Osteoblast (primary cell): ENCODE results near the gene PARD3B. TPM values are rescaled to one million over a fixed set of nuclear protein-coding genes. Genes with fewer than 3 reads are reported as not detected.
A peak's percentile ranks its signal among the peaks of the same experiment; 100 is the strongest.

Experiments used
- DNase-seq: peaks from one replicate; pipeline ENCODE4 v3.0.0; 2011; ENCODE audit warnings: low spot score, mixed read lengths; ENCODE audit not compliant: insufficient read length; ENCODE audit errors: missing footprints
- H2AFZ ChIP-seq: 2 replicates; pipeline ENCODE4 v1.6.0; 2011; ENCODE audit warnings: mild to moderate bottlenecking, low read length
- H3K27ac ChIP-seq: 2 replicates; pipeline ENCODE4 v1.5.1; 2011; ENCODE audit warnings: mild to moderate bottlenecking, low read depth, low read length, moderate library complexity
- H3K27me3 ChIP-seq: 2 replicates; pipeline ENCODE4 v1.6.0; 2012; ENCODE audit warnings: mild to moderate bottlenecking, control low read depth, inconsistent platforms, low read length, moderate library complexity; ENCODE audit not compliant: insufficient read depth
- H3K36me3 ChIP-seq: 2 replicates; pipeline ENCODE4 v1.5.1; 2011; ENCODE audit warnings: mild to moderate bottlenecking, low read length, control low read depth, moderate library complexity; ENCODE audit not compliant: insufficient read depth
- H3K4me1 ChIP-seq: 2 replicates; pipeline ENCODE4 v1.5.1; 2011; ENCODE audit warnings: mild to moderate bottlenecking, low read length, control low read depth, moderate library complexity; ENCODE audit not compliant: insufficient read depth
- H3K4me2 ChIP-seq: 2 replicates; pipeline ENCODE4 v1.6.0; 2011; ENCODE audit warnings: mild to moderate bottlenecking, low read length; ENCODE audit not compliant: insufficient read depth
- H3K4me3 ChIP-seq: fragments of 200-600 bp; sonication (generic); 3 replicates; pipeline ENCODE4 v1.5.1; 2012; ENCODE audit warnings: mild to moderate bottlenecking, low read length, inconsistent platforms; ENCODE audit not compliant: insufficient read depth
- H3K79me2 ChIP-seq: 2 replicates; pipeline ENCODE4 v1.6.0; 2012; ENCODE audit warnings: mild to moderate bottlenecking, low read length, control low read depth, inconsistent platforms; ENCODE audit not compliant: insufficient read depth
- H3K9me3 ChIP-seq: 2 replicates; pipeline ENCODE4 v1.5.1; 2011; ENCODE audit warnings: low read depth, low read length, control low read depth
- H4K20me1 ChIP-seq: 2 replicates; pipeline ENCODE4 v1.6.0; 2012; ENCODE audit warnings: mild to moderate bottlenecking, low read length, control low read depth; ENCODE audit not compliant: insufficient read depth
- total RNA-seq: library from RNA; depleted of rRNA; stranded (reverse); fragments of >200 nt; gene quantifications from 2 replicates; pipeline ENCODE4 v1.2.3, GENCODE V29; 2012
- TF ChIP-seq, protein P1 (sequence below): IDR thresholded peaks from 2 replicates; pipeline ENCODE4 v1.5.1; 2011; ENCODE audit warnings: mild to moderate bottlenecking, low read depth, low read length, moderate library complexity; ENCODE audit errors: extremely low read depth

PARD3B gene
- total RNA-seq, 1 donor = 22.4 TPM

DNA sequence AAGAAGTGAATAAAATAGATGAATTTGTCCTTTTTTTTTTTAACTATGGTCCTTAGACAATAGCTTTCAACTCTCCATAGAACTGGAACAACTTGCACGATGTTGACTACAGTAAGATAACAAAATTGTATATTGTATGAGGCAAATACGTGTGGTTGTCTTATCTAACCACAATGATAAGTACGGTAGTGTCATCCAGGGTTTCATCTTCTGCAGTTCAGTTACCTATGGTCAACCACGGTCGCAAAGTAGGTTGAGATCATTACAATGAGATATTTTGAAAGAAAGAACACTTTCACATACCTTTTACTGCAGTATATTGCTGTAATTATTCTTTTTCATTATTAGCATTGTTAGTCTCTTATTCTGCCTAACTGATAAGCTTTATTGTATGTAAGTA, 295.2 kb downstream of the PARD3B start:
- H3K27me3 ChIP-seq = no peaks in the 10 kb centered on the region
- no peaks in the 10 kb centered on the region for H4K20me1 ChIP-seq
- no peak overlapping the region for H3K4me2 ChIP-seq
- no peak overlapping the region for H2AFZ ChIP-seq
- DNase-seq = no peak
- no peak overlapping the region for H3K4me3 ChIP-seq
- H3K4me1 ChIP-seq = peaks cover 16% of the 10 kb centered on the region
- H3K36me3 ChIP-seq = no peaks in the 10 kb centered on the region
- no peaks in the 10 kb centered on the region for H3K9me3 ChIP-seq
- H3K79me2 ChIP-seq = no peaks in the 10 kb centered on the region
- TF ChIP-seq, protein P1, sequence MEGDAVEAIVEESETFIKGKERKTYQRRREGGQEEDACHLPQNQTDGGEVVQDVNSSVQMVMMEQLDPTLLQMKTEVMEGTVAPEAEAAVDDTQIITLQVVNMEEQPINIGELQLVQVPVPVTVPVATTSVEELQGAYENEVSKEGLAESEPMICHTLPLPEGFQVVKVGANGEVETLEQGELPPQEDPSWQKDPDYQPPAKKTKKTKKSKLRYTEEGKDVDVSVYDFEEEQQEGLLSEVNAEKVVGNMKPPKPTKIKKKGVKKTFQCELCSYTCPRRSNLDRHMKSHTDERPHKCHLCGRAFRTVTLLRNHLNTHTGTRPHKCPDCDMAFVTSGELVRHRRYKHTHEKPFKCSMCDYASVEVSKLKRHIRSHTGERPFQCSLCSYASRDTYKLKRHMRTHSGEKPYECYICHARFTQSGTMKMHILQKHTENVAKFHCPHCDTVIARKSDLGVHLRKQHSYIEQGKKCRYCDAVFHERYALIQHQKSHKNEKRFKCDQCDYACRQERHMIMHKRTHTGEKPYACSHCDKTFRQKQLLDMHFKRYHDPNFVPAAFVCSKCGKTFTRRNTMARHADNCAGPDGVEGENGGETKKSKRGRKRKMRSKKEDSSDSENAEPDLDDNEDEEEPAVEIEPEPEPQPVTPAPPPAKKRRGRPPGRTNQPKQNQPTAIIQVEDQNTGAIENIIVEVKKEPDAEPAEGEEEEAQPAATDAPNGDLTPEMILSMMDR = no peak
- H3K27ac ChIP-seq = no peak overlapping the region

DNA sequence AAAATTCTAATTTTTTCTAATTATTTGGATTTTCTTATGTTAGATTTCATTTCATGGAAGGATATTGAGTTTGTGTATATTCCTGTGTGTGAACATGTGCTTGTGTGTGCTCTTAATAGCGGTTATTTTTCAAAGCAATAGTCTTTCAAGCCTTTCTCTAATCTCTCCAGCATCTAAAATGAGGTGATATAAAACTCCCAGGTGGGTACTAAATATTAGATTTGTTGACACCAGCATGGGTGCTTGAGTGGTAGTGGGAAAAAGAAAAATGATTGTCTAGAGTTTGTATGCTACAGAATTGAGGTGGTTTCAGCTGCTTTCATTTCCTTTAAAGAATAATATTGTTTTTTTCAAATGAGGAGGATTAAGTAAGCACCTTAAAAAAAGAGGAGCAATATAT, 296.8 kb downstream of the PARD3B start:
- no peak for DNase-seq
- no peak overlapping the region for H3K4me3 ChIP-seq
- no peaks in the 10 kb centered on the region for H3K9me3 ChIP-seq
- H3K4me2 ChIP-seq = peak overlapping the region; percentile 71
- no peaks in the 10 kb centered on the region for H3K36me3 ChIP-seq
- H3K4me1 ChIP-seq = peaks cover 16% of the 10 kb centered on the region
- TF ChIP-seq, protein P1 = no peak
- H3K79me2 ChIP-seq = no peaks in the 10 kb centered on the region
- no peaks in the 10 kb centered on the region for H4K20me1 ChIP-seq
- H2AFZ ChIP-seq = no peak overlapping the region
- no peaks in the 10 kb centered on the region for H3K27me3 ChIP-seq
- H3K27ac ChIP-seq = peak overlapping the region; percentile 68

DNA sequence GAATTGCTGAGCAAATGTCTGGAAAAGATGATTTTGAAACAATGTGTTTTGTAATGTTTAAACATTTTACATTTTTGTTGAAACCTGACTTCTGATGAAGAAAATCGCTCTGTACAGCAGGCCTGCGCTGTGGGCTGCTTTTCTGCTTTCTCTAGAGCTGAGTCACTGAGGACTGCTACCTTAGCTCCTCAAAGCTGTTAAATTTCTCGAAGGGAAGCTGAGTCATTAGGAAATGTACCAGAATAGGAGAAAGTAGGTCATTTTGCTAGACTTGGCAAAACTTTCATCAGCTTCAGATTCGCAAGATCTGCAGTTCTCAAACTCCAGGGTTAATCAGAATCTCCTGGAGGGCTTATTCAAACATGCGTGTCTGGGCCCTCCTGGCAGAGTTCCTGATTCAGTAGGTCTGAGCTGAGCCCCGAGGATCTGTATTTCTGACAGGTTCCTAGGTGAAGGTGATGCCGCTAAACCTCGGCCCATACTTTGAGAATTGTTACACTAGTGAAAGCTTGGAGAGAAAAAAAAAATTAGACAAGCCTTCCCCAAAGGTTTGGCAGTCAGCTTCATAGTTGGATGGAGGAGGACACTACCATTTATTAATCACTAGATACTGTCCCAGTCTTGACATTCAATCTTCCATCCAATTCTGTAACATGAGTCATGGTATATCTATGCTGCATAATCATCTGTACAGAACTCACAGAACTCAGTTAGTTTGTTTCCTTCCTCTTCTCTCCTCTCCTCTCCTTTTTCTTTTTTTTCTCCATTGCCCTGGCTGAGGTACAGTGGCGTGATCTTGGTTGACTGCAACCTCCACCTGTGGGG, 297.6 kb downstream of the PARD3B start:
- no peak overlapping the region for H2AFZ ChIP-seq
- peak overlapping the region; percentile 68 for H3K27ac ChIP-seq
- peak overlapping the region; percentile 71 for H3K4me2 ChIP-seq
- H3K27me3 ChIP-seq = no peaks in the 10 kb centered on the region
- no peaks in the 10 kb centered on the region for H3K9me3 ChIP-seq
- H3K4me1 ChIP-seq = peaks cover 16% of the 10 kb centered on the region
- TF ChIP-seq, protein P1 = no peak
- DNase-seq = peak; percentile 72
- no peaks in the 10 kb centered on the region for H4K20me1 ChIP-seq
- no peaks in the 10 kb centered on the region for H3K79me2 ChIP-seq
- H3K36me3 ChIP-seq = no peaks in the 10 kb centered on the region
- peak overlapping the region; percentile 51 for H3K4me3 ChIP-seq

DNA sequence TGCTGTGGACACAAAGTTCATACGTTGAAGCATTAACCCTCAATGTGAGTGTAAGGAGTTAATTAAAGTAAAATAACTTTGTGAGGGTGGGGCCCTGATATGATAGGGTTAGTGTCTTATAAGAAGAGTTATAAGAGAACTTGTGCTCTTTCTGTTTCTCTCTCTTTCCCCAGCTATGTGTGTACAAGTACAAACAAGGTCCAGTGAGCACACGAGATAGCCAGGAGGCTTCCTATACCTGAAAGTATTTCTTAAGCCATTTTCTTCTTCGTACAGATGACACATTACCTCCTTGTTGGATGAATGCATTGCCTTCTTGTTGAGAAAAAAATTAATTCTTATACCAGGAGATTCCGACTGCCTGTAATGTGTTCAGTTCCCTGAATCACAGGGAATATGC, 301.2 kb downstream of the PARD3B start:
- H3K4me2 ChIP-seq = no peak overlapping the region
- H3K27me3 ChIP-seq = no peaks in the 10 kb centered on the region
- no peaks in the 10 kb centered on the region for H3K36me3 ChIP-seq
- TF ChIP-seq, protein P1 = no peak
- H4K20me1 ChIP-seq = no peaks in the 10 kb centered on the region
- H3K4me1 ChIP-seq = peaks cover 16% of the 10 kb centered on the region
- no peaks in the 10 kb centered on the region for H3K79me2 ChIP-seq
- no peaks in the 10 kb centered on the region for H3K9me3 ChIP-seq
- H2AFZ ChIP-seq = no peak overlapping the region
- no peak overlapping the region for H3K4me3 ChIP-seq
- no peak overlapping the region for H3K27ac ChIP-seq
- no peak for DNase-seq
